Measurements from ENCODE around the gene RTTN. TPM values are rescaled to one million over a fixed set of nuclear protein-coding genes. Genes with fewer than 3 reads are reported as not detected.
"Not testable (repeated sequence)": the region's sequence is repeated elsewhere in the genome, so short reads cannot be mapped to it uniquely, and the experiment has no call there.

RTTN gene
- total RNA-seq, 2 experiments from 2014 or later = 30.2 to 32.0 TPM

DNA sequence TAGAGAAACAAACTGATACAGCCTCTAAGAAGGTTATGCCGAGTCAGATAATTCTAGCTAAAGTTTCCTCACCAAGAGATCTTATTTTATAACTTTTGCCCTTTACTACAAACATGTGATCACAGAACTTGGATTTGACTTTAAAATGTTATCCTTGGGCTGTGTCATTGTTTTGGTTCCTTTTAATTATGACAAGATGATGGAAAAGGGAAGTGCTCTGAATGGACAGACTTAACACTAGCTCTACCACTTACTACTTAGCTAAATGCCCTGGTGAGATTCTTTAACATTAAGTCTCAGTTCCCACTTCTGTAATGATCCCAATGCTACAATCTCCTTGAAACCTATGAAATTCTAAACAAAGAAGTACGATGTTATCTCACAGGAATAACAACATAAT lies 69.9 kb downstream of the RTTN start:
- Mint-ChIP-seq H3K27ac (no peak overlapping the region), H3K36me3 (ENCODE audit: low read depth) (peaks cover 30% of the 10 kb centered on the region), H3K9me3 (no peaks in the 10 kb centered on the region), H3K27me3 (ENCODE audit: low read depth) (no peaks in the 10 kb centered on the region), H3K4me3 (no peak overlapping the region), H3K4me1 (ENCODE audit: low read depth) (no peaks in the 10 kb centered on the region)
- CTCF ChIA-PET = no interaction called here
- intact Hi-C loops (cut with micrococcal nuclease) = no loop called here
- DNase-seq = no peak

DNA sequence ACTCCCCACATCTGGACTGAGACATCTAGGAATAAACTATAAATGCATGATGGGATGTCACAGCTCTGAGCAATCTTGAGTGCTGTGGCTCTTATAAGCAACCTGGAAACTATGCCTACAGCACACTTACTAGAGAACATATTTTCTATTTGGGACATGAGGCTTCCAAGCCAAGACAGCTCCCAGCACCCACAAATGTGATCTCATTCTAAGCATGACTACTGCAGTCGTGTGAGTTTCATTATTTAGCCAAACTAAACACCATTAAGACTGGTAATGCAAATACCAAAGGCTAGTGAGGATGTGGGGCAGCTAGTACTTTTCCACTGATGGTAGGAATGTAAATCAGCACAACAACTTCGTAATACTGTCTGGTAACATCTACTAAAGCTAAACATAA lies 72.5 kb downstream of the RTTN start:
- peaks cover 41% of the 10 kb centered on the region for H3K36me3 Mint-ChIP-seq (ENCODE audit: low read depth)
- H3K27ac Mint-ChIP-seq = no peak overlapping the region
- CTCF ChIA-PET = interaction anchor here (0.7 kb wide), 1 partner anchor 586 kb away, joined by 3 read pairs; no protein-coding TSS in a partner anchor
- no peaks in the 10 kb centered on the region for H3K27me3 Mint-ChIP-seq (ENCODE audit: low read depth)
- no peak overlapping the region for H3K4me3 Mint-ChIP-seq
- H3K4me1 Mint-ChIP-seq (ENCODE audit: low read depth) = no peaks in the 10 kb centered on the region
- intact Hi-C loops (cut with micrococcal nuclease) = no loop called here
- H3K9me3 Mint-ChIP-seq = peaks cover 2% of the 10 kb centered on the region
- no peak for DNase-seq

DNA sequence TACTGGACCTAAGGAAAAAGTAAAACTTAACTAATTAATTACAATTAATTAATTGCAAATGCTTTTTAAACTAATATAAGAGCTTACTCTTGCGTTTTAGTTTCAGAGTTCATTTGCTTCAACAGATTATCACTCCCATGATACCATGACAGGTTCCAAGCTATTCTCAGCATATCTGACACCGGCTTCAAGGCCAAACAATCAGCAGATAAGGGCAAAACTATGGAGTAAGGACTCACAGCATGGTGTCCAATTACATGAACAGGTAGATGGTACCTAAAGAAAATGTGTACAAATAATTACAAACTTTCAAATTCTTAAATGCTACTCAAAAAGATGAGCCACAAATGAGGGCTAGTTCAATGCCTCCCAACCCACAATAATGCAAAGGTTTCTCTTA lies 77.2 kb downstream of the RTTN start:
- H3K27me3 Mint-ChIP-seq (ENCODE audit: low read depth) = no peaks in the 10 kb centered on the region
- DNase-seq = no peak
- CTCF ChIA-PET = interaction anchor here (0.9 kb wide), 1 partner anchor 17 kb away, joined by 3 read pairs; no protein-coding TSS in a partner anchor
- H3K4me1 Mint-ChIP-seq (ENCODE audit: low read depth) = no peaks in the 10 kb centered on the region
- intact Hi-C loops (cut with micrococcal nuclease) = no loop called here
- no peak overlapping the region for H3K4me3 Mint-ChIP-seq
- H3K36me3 Mint-ChIP-seq (ENCODE audit: low read depth) = peaks cover 45% of the 10 kb centered on the region
- H3K27ac Mint-ChIP-seq = no peak overlapping the region
- H3K9me3 Mint-ChIP-seq = peaks cover 2% of the 10 kb centered on the region

DNA sequence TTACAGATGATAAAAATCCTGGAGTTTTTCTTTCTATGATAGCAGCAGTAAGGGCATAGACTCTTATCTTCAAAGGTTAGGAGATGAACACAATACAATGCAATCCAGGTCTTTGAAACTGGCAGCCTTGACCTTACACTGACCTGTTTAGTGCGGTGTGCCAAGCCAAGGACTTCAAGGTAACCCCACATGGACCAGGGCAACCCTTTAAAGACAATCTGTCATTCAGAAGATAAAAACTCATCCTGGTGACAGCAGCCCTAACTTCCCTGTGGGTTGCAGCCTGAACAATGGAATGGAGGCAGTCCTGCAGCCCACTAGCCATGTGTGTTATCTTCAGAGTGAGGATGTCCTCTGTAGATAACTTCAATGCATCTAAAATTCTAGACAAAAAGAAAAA lies 78.1 kb downstream of the RTTN start:
- Mint-ChIP-seq H3K27me3 (ENCODE audit: low read depth) (no peaks in the 10 kb centered on the region), H3K9me3 (peaks cover 2% of the 10 kb centered on the region), H3K27ac (no peak overlapping the region), H3K4me3 (no peak overlapping the region), H3K36me3 (ENCODE audit: low read depth) (peaks cover 37% of the 10 kb centered on the region), H3K4me1 (ENCODE audit: low read depth) (no peaks in the 10 kb centered on the region)
- intact Hi-C loops (cut with micrococcal nuclease) = no loop called here
- DNase-seq = no peak
- CTCF ChIA-PET = no interaction called here

DNA sequence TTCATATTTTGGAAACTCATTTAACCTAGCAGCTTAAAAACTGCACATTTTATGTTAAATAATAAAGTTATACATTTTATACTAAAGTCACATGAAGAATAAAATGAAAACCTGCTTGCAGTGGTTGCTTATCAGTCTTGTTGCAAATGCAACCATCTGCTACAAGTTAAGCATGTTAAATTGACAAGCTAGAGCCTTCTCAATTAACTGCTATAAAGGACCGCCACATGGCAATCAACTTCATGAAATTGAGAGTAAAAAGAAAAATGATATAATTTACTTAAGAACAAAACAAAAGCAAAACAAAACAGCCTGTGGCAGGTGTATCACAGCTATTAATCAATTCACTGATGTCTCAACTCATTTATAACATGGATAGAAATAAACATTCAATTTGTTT lies 78.7 kb downstream of the RTTN start:
- H3K4me3 Mint-ChIP-seq = no peak overlapping the region
- CTCF ChIA-PET = interaction anchor here (0.6 kb wide), 1 partner anchor 657 kb away, joined by 3 read pairs; no protein-coding TSS in a partner anchor

DNA sequence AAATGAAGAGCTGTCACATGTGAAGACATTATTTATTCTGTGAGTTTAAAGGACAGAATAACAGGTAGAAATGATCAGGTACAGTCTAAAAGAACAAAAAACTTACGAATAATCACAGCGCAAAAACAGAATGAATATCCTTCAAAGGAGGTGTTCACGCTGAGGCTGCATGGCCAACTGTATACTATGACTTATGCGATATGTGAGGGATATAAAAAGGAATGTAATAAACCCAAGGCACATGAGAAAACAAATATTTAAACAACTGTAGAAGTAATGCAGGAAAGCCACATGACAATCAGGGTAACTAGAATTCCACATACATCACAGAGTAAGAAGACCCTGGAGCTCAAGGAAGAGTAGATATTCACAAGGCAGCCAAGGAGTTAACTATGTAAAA lies 81.3 kb downstream of the RTTN start:
- Mint-ChIP-seq H3K4me3 (no peak overlapping the region), H3K27me3 (ENCODE audit: low read depth) (no peaks in the 10 kb centered on the region), H3K27ac (no peak overlapping the region), H3K36me3 (ENCODE audit: low read depth) (peaks cover 34% of the 10 kb centered on the region), H3K9me3 (peaks cover 2% of the 10 kb centered on the region), H3K4me1 (ENCODE audit: low read depth) (no peaks in the 10 kb centered on the region)
- CTCF ChIA-PET = no interaction called here
- intact Hi-C loops (cut with micrococcal nuclease) = no loop called here
- no peak for DNase-seq

More for the DNA sequence above, 78.7 kb downstream of the RTTN start:
- no peaks in the 10 kb centered on the region for H3K4me1 Mint-ChIP-seq (ENCODE audit: low read depth)
- DNase-seq = no peak
- peaks cover 37% of the 10 kb centered on the region for H3K36me3 Mint-ChIP-seq (ENCODE audit: low read depth)
- intact Hi-C loops (cut with micrococcal nuclease) = no loop called here
- no peaks in the 10 kb centered on the region for H3K27me3 Mint-ChIP-seq (ENCODE audit: low read depth)
- H3K27ac Mint-ChIP-seq = no peak overlapping the region
- H3K9me3 Mint-ChIP-seq = peaks cover 2% of the 10 kb centered on the region

DNA sequence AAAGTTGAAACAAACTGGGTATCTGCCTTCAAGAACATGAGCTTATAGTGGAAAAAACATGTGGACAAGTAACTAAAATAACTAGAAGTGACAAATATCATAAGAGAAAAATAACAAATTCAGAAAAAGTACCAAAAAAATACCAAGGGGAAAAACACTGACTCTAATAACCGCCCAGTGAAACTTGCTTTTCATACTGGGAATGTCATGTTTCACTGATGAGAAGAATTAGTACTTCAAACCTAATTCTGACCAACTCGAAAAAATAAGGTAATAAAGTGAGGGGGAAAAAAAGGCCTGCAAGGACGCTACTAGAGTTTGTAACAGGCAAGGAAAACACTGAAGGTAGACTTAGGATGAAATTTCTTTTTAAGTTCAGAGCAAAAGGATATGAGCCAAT lies 83.6 kb downstream of the RTTN start:
- Mint-ChIP-seq H3K9me3 (peaks cover 2% of the 10 kb centered on the region), H3K27me3 (ENCODE audit: low read depth) (no peaks in the 10 kb centered on the region), H3K27ac (no peak overlapping the region), H3K36me3 (ENCODE audit: low read depth) (peaks cover 42% of the 10 kb centered on the region), H3K4me1 (ENCODE audit: low read depth) (no peaks in the 10 kb centered on the region), H3K4me3 (no peak overlapping the region)
- CTCF ChIA-PET = interaction anchor here (0.7 kb wide), 1 partner anchor 19 kb away, joined by 3 read pairs; no protein-coding TSS in a partner anchor
- intact Hi-C loops (cut with micrococcal nuclease) = no loop called here
- DNase-seq = no peak

DNA sequence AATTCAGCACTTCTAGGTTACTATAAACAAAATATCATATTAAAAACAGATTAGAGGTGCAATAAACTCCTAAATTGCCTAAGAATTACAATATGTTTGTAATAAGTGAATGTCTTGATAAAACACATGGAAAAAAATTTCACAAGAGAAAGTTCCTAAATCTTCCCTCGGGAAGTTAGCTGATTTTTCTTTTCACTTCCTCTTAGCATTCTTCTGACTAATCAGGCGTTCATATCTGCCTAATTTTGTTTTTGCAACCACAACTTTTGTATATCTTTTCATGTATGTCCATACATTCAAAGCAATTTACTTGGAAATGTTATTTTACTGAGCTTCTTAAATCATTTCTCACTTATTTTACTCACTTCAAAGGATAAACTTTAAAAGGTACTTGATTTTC lies 88.5 kb downstream of the RTTN start:
- no peak for DNase-seq
- peaks cover 2% of the 10 kb centered on the region for H3K9me3 Mint-ChIP-seq
- H3K27ac Mint-ChIP-seq = no peak overlapping the region
- H3K4me3 Mint-ChIP-seq = no peak overlapping the region
- H3K27me3 Mint-ChIP-seq (ENCODE audit: low read depth) = no peaks in the 10 kb centered on the region
- intact Hi-C loops (cut with micrococcal nuclease) = no loop called here
- no peaks in the 10 kb centered on the region for H3K4me1 Mint-ChIP-seq (ENCODE audit: low read depth)
- CTCF ChIA-PET = no interaction called here
- H3K36me3 Mint-ChIP-seq (ENCODE audit: low read depth) = peaks cover 39% of the 10 kb centered on the region

DNA sequence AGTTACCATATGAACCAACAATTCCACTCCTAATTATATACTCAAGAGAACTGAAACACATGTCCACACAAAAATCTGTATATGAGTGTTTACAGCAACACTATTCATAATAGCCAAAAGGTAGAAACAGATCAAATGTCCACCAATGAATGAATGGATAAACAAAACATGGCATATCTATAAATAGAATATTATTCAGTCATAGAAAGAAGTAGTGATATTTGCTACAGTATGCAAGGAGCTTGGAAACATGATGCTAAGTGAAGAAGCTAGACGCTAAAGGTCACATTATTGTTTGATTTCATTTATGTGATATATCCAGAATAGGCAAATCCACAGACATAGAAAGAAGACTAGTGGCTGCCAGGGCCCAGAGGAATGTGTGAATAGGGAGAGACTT lies 92.0 kb downstream of the RTTN start:
- DNase-seq = no peak
- intact Hi-C loops (cut with micrococcal nuclease) = no loop called here

DNA sequence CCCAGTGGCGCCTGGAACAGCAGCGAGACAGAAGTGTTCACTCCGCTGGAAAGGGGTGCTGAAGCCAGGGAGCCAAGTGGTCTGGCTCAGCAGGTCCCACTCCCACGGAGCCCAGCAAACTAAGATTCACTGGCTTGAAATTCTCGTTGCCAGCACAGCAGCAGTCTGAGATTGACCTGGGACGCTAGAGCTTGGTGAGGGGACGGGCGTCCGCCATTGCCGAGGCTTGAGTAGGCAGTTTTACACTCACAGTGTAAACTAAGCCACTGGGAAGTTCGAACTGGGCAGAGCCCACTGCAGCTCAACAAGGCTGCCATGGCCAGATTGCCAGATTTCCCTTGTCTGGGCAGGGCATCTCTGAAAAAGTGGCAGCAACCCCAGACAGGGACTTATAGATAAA lies 94.8 kb downstream of the RTTN start:
- DNase-seq = no peak
- no peaks in the 10 kb centered on the region for H3K9me3 Mint-ChIP-seq
- H3K4me1 Mint-ChIP-seq (ENCODE audit: low read depth) = no peaks in the 10 kb centered on the region
- no peaks in the 10 kb centered on the region for H3K27me3 Mint-ChIP-seq (ENCODE audit: low read depth)
- no peak overlapping the region for H3K4me3 Mint-ChIP-seq
- CTCF ChIA-PET = interaction anchor here (0.6 kb wide), 1 partner anchor 138 kb away, joined by 3 read pairs; no protein-coding TSS in a partner anchor
- peaks cover 48% of the 10 kb centered on the region for H3K36me3 Mint-ChIP-seq (ENCODE audit: low read depth)
- intact Hi-C loops (cut with micrococcal nuclease) = no loop called here
- H3K27ac Mint-ChIP-seq = no peak overlapping the region

More for the DNA sequence above, 92.0 kb downstream of the RTTN start:
- Mint-ChIP-seq H3K27ac (no peak overlapping the region), H3K36me3 (ENCODE audit: low read depth) (peaks cover 42% of the 10 kb centered on the region), H3K4me3 (no peak overlapping the region), H3K9me3 (no peaks in the 10 kb centered on the region), H3K27me3 (ENCODE audit: low read depth) (no peaks in the 10 kb centered on the region), H3K4me1 (ENCODE audit: low read depth) (no peaks in the 10 kb centered on the region)
- CTCF ChIA-PET = interaction anchor here (0.6 kb wide), 1 partner anchor 465 kb away, joined by 3 read pairs; no protein-coding TSS in a partner anchor

DNA sequence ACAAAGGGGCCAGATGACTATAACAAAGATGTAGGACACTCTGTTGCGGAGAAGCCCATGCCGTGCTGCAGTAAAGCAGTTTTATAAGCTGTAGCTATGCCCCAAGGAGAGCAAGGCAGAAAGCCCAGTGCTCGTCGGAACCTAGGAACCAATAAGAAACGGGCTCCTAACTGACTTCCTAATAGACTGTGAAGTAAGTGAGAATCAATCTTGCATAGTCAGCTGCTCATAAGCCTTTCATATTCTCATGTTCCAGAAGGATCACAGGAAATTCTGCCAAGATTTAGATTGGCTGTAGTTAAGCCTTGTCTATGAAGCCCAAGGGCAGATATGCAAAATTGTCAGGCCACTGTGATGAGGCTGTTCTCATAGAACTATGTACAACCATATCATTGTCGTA lies 98.4 kb downstream of the RTTN start:
- H3K9me3 Mint-ChIP-seq = peaks cover 2% of the 10 kb centered on the region
- no peaks in the 10 kb centered on the region for H3K4me1 Mint-ChIP-seq (ENCODE audit: low read depth)
- H3K27ac Mint-ChIP-seq = no peak overlapping the region
- CTCF ChIA-PET = no interaction called here
- no peak overlapping the region for H3K4me3 Mint-ChIP-seq
- H3K27me3 Mint-ChIP-seq (ENCODE audit: low read depth) = no peaks in the 10 kb centered on the region
- DNase-seq = no peak
- peaks cover 61% of the 10 kb centered on the region for H3K36me3 Mint-ChIP-seq (ENCODE audit: low read depth)
- intact Hi-C loops (cut with micrococcal nuclease) = no loop called here

DNA sequence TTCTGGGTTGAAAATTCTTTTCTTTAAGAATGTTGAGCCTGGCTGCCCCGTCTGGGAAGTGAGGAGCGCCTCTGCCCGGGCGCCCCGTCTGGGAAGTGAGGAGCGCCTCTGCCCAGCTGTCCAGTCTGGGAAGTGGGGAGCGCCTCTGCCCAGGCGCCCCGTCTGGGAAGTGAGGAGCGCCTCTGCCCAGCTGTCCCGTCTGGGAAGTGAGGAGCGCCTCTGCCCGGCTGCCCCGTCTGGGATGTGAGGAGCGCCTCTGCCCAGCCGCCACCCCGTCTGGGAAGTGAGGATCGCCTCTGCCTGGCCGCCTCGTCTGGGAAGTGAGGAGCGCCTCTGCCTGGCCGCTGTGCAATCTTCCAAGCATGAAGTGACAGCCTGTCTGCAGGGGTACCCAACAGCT lies 102.6 kb downstream of the RTTN start:
- H3K27me3 Mint-ChIP-seq (ENCODE audit: low read depth); H3K4me3 Mint-ChIP-seq; CTCF ChIA-PET; H3K4me1 Mint-ChIP-seq (ENCODE audit: low read depth); intact Hi-C loops (cut with micrococcal nuclease); H3K27ac Mint-ChIP-seq; DNase-seq: not testable (repeated sequence)
- Mint-ChIP-seq H3K36me3 (ENCODE audit: low read depth) (peaks cover 59% of the 10 kb centered on the region), H3K9me3 (peaks cover 22% of the 10 kb centered on the region)

DNA sequence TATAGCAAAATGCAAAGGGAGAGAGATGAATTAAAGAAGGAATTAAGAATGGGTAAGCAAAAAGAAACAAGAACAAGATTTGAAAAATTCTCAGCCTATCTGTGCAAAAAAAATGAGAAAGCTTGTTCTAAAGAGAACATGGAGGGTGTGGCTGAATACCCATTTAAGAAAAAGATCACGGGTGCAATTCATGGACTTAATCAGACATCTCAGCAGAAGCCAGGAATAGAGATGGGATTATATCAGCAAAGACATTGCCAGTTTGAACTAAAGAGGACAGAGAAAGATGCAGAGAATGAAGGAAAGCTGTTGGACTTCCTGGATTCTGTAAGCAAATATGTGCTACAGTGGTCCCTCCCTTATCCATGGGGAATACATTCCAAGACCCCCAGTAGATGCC lies 115.6 kb downstream of the RTTN start:
- Mint-ChIP-seq H3K27me3 (ENCODE audit: low read depth) (no peaks in the 10 kb centered on the region), H3K36me3 (ENCODE audit: low read depth) (peaks cover 11% of the 10 kb centered on the region), H3K4me3 (no peak overlapping the region), H3K4me1 (ENCODE audit: low read depth) (no peaks in the 10 kb centered on the region), H3K27ac (no peak overlapping the region), H3K9me3 (peaks cover 6% of the 10 kb centered on the region)
- CTCF ChIA-PET = no interaction called here
- intact Hi-C loops (cut with micrococcal nuclease) = loop anchor here (10.0 kb wide), 1 partner anchor 365 kb away; no protein-coding TSS in a partner anchor
- no peak for DNase-seq

Data from activated naive CD4-positive, alpha-beta T cell treated with anti-CD3 and anti-CD28 coated beads for 36 hours (primary cell).